SK-N-SH (cell line): ENCODE results near the gene EFEMP2. TPM values are rescaled to one million over a fixed set of nuclear protein-coding genes. Genes with fewer than 3 reads are reported as not detected.

Source experiments
- CTCF ChIA-PET: fragments of 300-600, 350-600 bp; formaldehyde crosslinking; extraction: SDS; loops from one replicate; lab custom pipeline; 2021; lab: Yijun Ruan, JAX
- POLR2A ChIA-PET: fragments of 350-600 bp; sonication (Branson Sonifier 250); formaldehyde crosslinking; extraction: SDS; loops from one replicate; lab custom pipeline; 2020; ENCODE audit warnings: antibody characterized with exemption, inconsistent platforms; lab: Yijun Ruan, JAX
- DNase-seq: peaks from one replicate; pipeline ENCODE4 v3.0.0; 2012
- H2AFZ ChIP-seq: fragments of 200-600 bp; sonication (generic); 2 replicates; pipeline ENCODE4 v1.8.1; 2016; ENCODE audit warnings: antibody characterized with exemption, mild to moderate bottlenecking, low read depth
- H3F3A ChIP-seq: fragments of 200-600 bp; sonication (generic); replicated peaks from 2 replicates; pipeline ENCODE3; 2016; ENCODE audit warnings: antibody characterized with exemption, mild to moderate bottlenecking; ENCODE audit not compliant: insufficient read depth
- H3K27ac ChIP-seq, 2 experiments: fragments of 200-500 bp in 1 of 2; fragments of 200-600 bp in 1 of 2; sonication (Bioruptor generic) in 1 of 2; sonication (generic), shearing (Covaris generic) in 1 of 2; 2 replicates each; pipeline versions ENCODE4 v1.5.1 to v1.6.1; 2014 to 2016; ENCODE audit warnings: low read depth in 2 of 2, inconsistent platforms in 1 of 2, low read length in 1 of 2, mild to moderate bottlenecking in 1 of 2, mixed read lengths in 1 of 2
- H3K27me3 ChIP-seq: fragments of 200-600 bp; sonication (generic), shearing (Covaris generic); 2 replicates; pipeline ENCODE4 v1.6.1; 2016; ENCODE audit warnings: mixed run types; ENCODE audit not compliant: insufficient read depth
- H3K36me3 ChIP-seq, 2 experiments: fragments of 200-500 bp in 1 of 2; fragments of 200-600 bp in 1 of 2; sonication (Bioruptor generic) in 1 of 2; sonication (generic) in 1 of 2; replicated peaks in 1 of 2; 2 replicates each; pipeline versions ENCODE3 to v1.5.1; 2014 to 2016; ENCODE audit warnings: low read length in 1 of 2, mild to moderate bottlenecking in 1 of 2; ENCODE audit not compliant: insufficient read depth in 2 of 2, control insufficient read depth in 1 of 2
- H3K4me1 ChIP-seq, 2 experiments: fragments of 200-500 bp in 1 of 2; fragments of 200-600 bp in 1 of 2; sonication (Bioruptor generic) in 1 of 2; sonication (generic), shearing (Covaris generic) in 1 of 2; 2 replicates each; pipeline versions ENCODE4 v1.5.1 to v1.6.1; 2014 to 2016; ENCODE audit warnings: low read depth in 1 of 2, low read length in 1 of 2, mixed run types in 1 of 2; ENCODE audit not compliant: insufficient read depth in 2 of 2, control insufficient read depth in 1 of 2
- H3K4me2 ChIP-seq: fragments of 200-600 bp; sonication (generic), shearing (Covaris generic); 2 replicates; pipeline ENCODE4 v1.6.1; 2017; ENCODE audit warnings: mixed run types
- H3K4me3 ChIP-seq, 2 experiments: fragments of 200-500 bp in 1 of 2; fragments of 200-600 bp in 1 of 2; sonication (Bioruptor generic) in 1 of 2; sonication (generic), shearing (Covaris generic) in 1 of 2; 2 replicates each; pipeline versions ENCODE4 v1.5.1 to v1.8.1; 2014 to 2016; ENCODE audit warnings: low read depth in 2 of 2, inconsistent platforms in 1 of 2, low read length in 1 of 2, mild to moderate bottlenecking in 1 of 2, mixed read lengths in 1 of 2, moderate library complexity in 1 of 2
- H3K79me2 ChIP-seq: fragments of 200-600 bp; sonication (generic); 2 replicates; pipeline ENCODE4 v1.8.1; 2017; ENCODE audit warnings: mild to moderate bottlenecking; ENCODE audit not compliant: insufficient read depth
- H3K9ac ChIP-seq: fragments of 200-600 bp; sonication (generic); 2 replicates; pipeline ENCODE4 v1.6.1; 2017; ENCODE audit warnings: mixed run types
- H3K9me2 ChIP-seq: fragments of 200-600 bp; sonication (generic); 2 replicates; pipeline ENCODE4 v1.6.1; 2017; ENCODE audit warnings: mixed run types
- H3K9me3 ChIP-seq: fragments of 200-600 bp; sonication (generic); 2 replicates; pipeline ENCODE4 v1.6.1; 2017; ENCODE audit warnings: mixed run types, mild to moderate bottlenecking, moderate library complexity
- H4K20me1 ChIP-seq: fragments of 200-600 bp; sonication (generic); 2 replicates; pipeline ENCODE4 v1.6.1; 2017; ENCODE audit warnings: mild to moderate bottlenecking, mixed run types; ENCODE audit not compliant: insufficient read depth
- CHD2 ChIP-seq: fragments of 150-350 bp; IDR thresholded peaks from 2 replicates; pipeline ENCODE4 v1.6.1; 2018; ENCODE audit warnings: low read length; ENCODE audit not compliant: partially characterized antibody
- EP300 ChIP-seq, 2 experiments: IDR thresholded peaks; 2 replicates each; pipeline versions ENCODE4 v1.4.0 to v1.6.1; 2012; ENCODE audit warnings: borderline replicate concordance in 1 of 2, low read depth in 1 of 2, low read length in 1 of 2
- FOSL2 ChIP-seq: IDR thresholded peaks from 2 replicates; pipeline ENCODE4 v1.4.0; 2012; ENCODE audit warnings: low read depth, mild to moderate bottlenecking, moderate library complexity, borderline replicate concordance
- FOXJ3 ChIP-seq: sonication (generic); formaldehyde crosslinking; IDR thresholded peaks from 2 replicates; pipeline ENCODE4 v1.5.1; 2020; ENCODE audit warnings: mild to moderate bottlenecking, missing genetic modification reagents
- GABPA ChIP-seq: IDR thresholded peaks from 2 replicates; pipeline ENCODE4 v1.4.0; 2012; ENCODE audit warnings: low read depth, mild to moderate bottlenecking
- GATA2 ChIP-seq: sonication (generic); formaldehyde crosslinking; IDR thresholded peaks from 2 replicates; pipeline ENCODE4 v1.5.0; 2020; ENCODE audit warnings: mild to moderate bottlenecking, missing genetic modification reagents
- JUND ChIP-seq: IDR thresholded peaks from 2 replicates; pipeline ENCODE4 v1.4.0; 2012
- MEF2A ChIP-seq: IDR thresholded peaks from 2 replicates; pipeline ENCODE4 v1.4.0; 2012; ENCODE audit warnings: low read depth, borderline replicate concordance
- MXI1 ChIP-seq: IDR thresholded peaks from 2 replicates; pipeline ENCODE4 v1.6.1; 2012; ENCODE audit warnings: mild to moderate bottlenecking, low read depth, low read length, improper control_type of control experiment
- NFIC ChIP-seq: IDR thresholded peaks from 2 replicates; pipeline ENCODE4 v1.4.0; 2012; ENCODE audit warnings: borderline replicate concordance
- NRF1 ChIP-seq: IDR thresholded peaks from 2 replicates; pipeline ENCODE4 v1.6.1; 2012; ENCODE audit warnings: low read depth, mild to moderate bottlenecking, low read length
- POLR2AphosphoS5 ChIP-seq: IDR thresholded peaks from 2 replicates; pipeline ENCODE4 v1.6.1; 2012; ENCODE audit warnings: low read depth, low read length
- RAD21 ChIP-seq: IDR thresholded peaks from 2 replicates; pipeline ENCODE4 v1.6.1; 2012; ENCODE audit warnings: mild to moderate bottlenecking, low read length
- RCOR1 ChIP-seq: fragments of 150-350 bp; IDR thresholded peaks from 2 replicates; pipeline ENCODE4 v1.6.1; 2017; ENCODE audit warnings: antibody characterized with exemption, low read length
- RFX5 ChIP-seq: IDR thresholded peaks from 2 replicates; pipeline ENCODE4 v1.6.1; 2012; ENCODE audit warnings: mild to moderate bottlenecking, improper control_type of control experiment, low read length
- RXRA ChIP-seq: IDR thresholded peaks from 2 replicates; pipeline ENCODE4 v1.4.0; 2012; ENCODE audit warnings: low read depth, mild to moderate bottlenecking, borderline replicate concordance
- SIN3A ChIP-seq: IDR thresholded peaks from 2 replicates; pipeline ENCODE4 v1.6.1; 2012; ENCODE audit warnings: low read depth, mild to moderate bottlenecking, low read length, moderate library complexity, borderline replicate concordance
- TAF1 ChIP-seq: IDR thresholded peaks from 2 replicates; pipeline ENCODE4 v1.6.1; 2012; ENCODE audit warnings: low read depth, mild to moderate bottlenecking, low read length, moderate library complexity, borderline replicate concordance
- TEAD4 ChIP-seq: IDR thresholded peaks from 2 replicates; pipeline ENCODE4 v1.4.0; 2012; ENCODE audit warnings: mild to moderate bottlenecking, borderline replicate concordance; ENCODE audit not compliant: insufficient read depth
- WGBS: methylation state at CpG from one replicate; pipeline ENCODE4 v1.1.6; 2017; ENCODE audit warnings: low lambda C conversion rate; 5-methylcytosine and 5-hydroxymethylcytosine counted together
- polyA plus RNA-seq, 3 experiments: library from polyadenylated mRNA; depleted of rRNA; stranded (reverse); fragments of >200 nt; gene quantifications; 2 replicates each; pipeline ENCODE4 v1.2.3, GENCODE V29; 2012
- TF ChIP-seq, protein P1 (sequence below): IDR thresholded peaks from 2 replicates; pipeline ENCODE4 v1.4.0; 2012; ENCODE audit warnings: low read depth
- TF ChIP-seq, protein P2 (sequence below): fragments of 200-600 bp; sonication (generic); IDR thresholded peaks from 2 replicates; pipeline ENCODE4 v1.6.1; 2017; ENCODE audit warnings: antibody characterized with exemption, mild to moderate bottlenecking, moderate library complexity
- TF ChIP-seq, protein P3 (sequence below): IDR thresholded peaks from 2 replicates; pipeline ENCODE4; 2012

EFEMP2 gene
- polyA plus RNA-seq, 1 of the 3 experiments (the other 2 are of a cell fraction), result 203 TPM

DNA sequence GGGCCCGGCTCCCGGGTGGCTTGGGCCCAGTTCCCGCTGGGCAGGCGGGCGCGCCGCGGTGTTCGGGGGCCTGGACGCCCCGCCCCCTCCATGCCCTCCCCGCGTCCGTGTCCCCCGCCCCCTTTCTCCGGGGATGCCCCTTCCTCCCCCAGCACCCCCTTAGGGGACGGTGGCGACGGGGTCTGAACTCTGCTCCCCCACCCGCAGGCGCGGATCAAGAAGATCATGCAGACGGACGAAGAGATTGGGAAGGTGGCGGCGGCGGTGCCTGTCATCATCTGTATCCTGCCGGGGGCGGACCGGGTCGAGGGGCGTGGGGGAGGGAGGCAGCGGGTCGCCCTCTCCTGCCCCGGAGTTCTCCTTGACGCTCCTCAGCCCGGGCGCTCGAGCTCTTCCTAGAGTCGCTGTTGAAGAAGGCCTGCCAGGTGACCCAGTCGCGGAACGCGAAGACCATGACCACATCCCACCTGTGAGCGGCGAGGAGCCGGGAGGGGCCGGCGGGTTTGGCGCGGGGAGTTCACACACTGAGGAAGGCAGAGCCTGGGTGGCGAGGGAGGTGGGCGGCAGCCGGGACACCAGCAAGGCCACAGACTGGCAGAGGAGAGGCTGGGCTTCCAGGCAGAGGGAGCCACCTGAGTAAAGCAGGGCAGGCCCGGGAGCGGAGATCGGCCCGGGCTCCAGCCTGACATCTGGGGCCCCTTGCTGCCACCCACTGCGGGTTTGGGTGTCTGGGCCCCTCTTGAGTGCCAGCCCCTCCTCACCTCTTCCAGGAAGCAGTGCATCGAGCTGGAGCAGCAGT, 47.2 kb upstream of the EFEMP2 start:
- Histone ChIP-seq H2AFZ (peak overlapping the region; percentile 51; the same call in 1 of the 2 replicates), H3K9me2 (no peaks in the 10 kb centered on the region), H3K9me3 (no peaks in the 10 kb centered on the region), H3F3A (peaks cover 32% of the 10 kb centered on the region), H3K4me2 (peak overlapping the region; percentile 99), H4K20me1 (0 out of 2 replicates have a peak, but pooled peaks cover 4% of the 10 kb centered on the region), H3K4me1 (peaks cover 34 to 40% of the 10 kb centered on the region in 2 experiments; a peak in 3 of 4 replicates), H3K9ac (peak overlapping the region; percentile 74), H3K27ac (peak overlapping the region; percentile 68 to 87), H3K36me3 (peaks cover 12 to 24% of the 10 kb centered on the region in 2 experiments), H3K4me3 (peak overlapping the region; percentile 61 to 92), H3K27me3 (no peaks in the 10 kb centered on the region), H3K79me2 (peaks cover 60% of the 10 kb centered on the region)
- DNase-seq, result peak; percentile 85
- TF ChIP-seq RCOR1 (no peak), RXRA (no peak)
- TF ChIP-seq, protein P1, sequence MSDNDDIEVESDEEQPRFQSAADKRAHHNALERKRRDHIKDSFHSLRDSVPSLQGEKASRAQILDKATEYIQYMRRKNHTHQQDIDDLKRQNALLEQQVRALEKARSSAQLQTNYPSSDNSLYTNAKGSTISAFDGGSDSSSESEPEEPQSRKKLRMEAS, result 0 out of 2 replicates have a peak, but pooled peaks have one; percentile 5
- ChIA-PET CTCF (interaction anchor here (0.9 to 5.5 kb wide), 5 partner anchors 13 to 35 kb away, joined by 3 to 22 read pairs (median 7); partner anchors contain the start of genes CCDC85B and FIBP), POLR2A (interaction anchor here (0.9 kb wide), 1 partner anchor 29 kb away, joined by 3 read pairs; the partner anchor contains the start of gene CCDC85B)
- WGBS, result 0% methylated on average over 3 of the region's 60 CpGs

DNA sequence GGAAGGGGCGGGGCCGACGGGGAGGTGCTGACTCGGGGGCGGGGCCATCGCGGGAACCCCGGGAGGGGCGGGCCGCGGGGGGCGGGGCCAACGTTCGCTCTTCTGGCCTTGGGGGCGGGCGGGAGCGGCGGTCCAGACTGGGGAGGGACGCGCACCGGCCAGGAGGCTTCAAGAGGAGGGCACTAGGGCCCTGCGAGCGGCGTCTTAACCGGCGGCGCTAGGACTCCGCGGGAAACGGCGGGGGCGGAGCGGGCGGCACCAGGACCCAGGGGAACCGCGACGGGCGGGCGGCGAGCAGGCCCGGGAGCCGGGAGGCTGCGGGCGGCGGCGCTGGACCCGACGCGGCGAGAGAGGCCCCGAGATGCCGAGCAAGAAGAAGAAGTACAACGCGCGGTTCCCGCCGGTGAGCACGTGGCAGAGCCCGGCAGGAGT, 46.6 kb upstream of the EFEMP2 start, which contains the start of gene DRAP1:
DRAP1 (plus strand) TSS at position 286 of the 432 bp plus-strand sequence; CDS start at position 362, 76 bp downstream.
- Histone ChIP-seq H3K36me3 (peaks cover 12 to 24% of the 10 kb centered on the region in 2 experiments), H3K4me3 (peak within 1 kb of the TSS; percentile 90 to 92), H3K9me3 (no peaks in the 10 kb centered on the region), H3K79me2 (peaks cover 67% of the 10 kb centered on the region), H3K9ac (peak within 1 kb of the TSS; percentile 99), H3K4me2 (peak within 1 kb of the TSS; percentile 99), H2AFZ (peak within 1 kb of the TSS; percentile 51; the same call in 1 of the 2 replicates), H3F3A (peaks cover 32% of the 10 kb centered on the region), H4K20me1 (0 out of 2 replicates have a peak, but pooled peaks cover 4% of the 10 kb centered on the region), H3K27me3 (no peaks in the 10 kb centered on the region), H3K4me1 (peaks cover 32 to 43% of the 10 kb centered on the region in 2 experiments; a peak in 3 of 4 replicates), H3K9me2 (no peaks in the 10 kb centered on the region), H3K27ac (peak within 1 kb of the TSS; percentile 87 to 97)
- POLR2A ChIA-PET, result interaction anchor here (0.9 to 1.5 kb wide), 2 partner anchors 18 to 29 kb away, joined by 3 to 4 read pairs; partner anchors contain the start of genes CCDC85B and FOSL1
- CTCF ChIA-PET, result interaction anchor here (1.0 to 5.5 kb wide), 6 partner anchors 14 to 59 kb away, joined by 3 to 24 read pairs (median 8); partner anchors contain the start of genes CCDC85B, FIBP and MUS81
- DNase-seq, result peak; percentile 100
- 0% methylated on average over 13 of the region's 59 CpGs for WGBS
- TF ChIP-seq MXI1, result peak; percentile 52; the same call in 1 of the 2 replicates
- TF ChIP-seq NRF1, result no peak
- no peak for TF ChIP-seq RFX5
- no peak for TF ChIP-seq FOXJ3 (CRISPR knock-in tag)
- TF ChIP-seq FOSL2, result no peak
- peak in 1 of 2 experiments; percentile 29; a peak in 1 of 4 replicates for TF ChIP-seq EP300 (IDR thresholded peaks at IDR 0.05; ENCODE audit: borderline replicate concordance in 1 of 2, low read depth in 1 of 2, low read length in 1 of 2)
- no peak for TF ChIP-seq RCOR1
- peak; percentile 53 for TF ChIP-seq GABPA
- TF ChIP-seq NFIC, result peak; percentile 39
- TF ChIP-seq TAF1, result peak; percentile 48
- TF ChIP-seq, protein P2, sequence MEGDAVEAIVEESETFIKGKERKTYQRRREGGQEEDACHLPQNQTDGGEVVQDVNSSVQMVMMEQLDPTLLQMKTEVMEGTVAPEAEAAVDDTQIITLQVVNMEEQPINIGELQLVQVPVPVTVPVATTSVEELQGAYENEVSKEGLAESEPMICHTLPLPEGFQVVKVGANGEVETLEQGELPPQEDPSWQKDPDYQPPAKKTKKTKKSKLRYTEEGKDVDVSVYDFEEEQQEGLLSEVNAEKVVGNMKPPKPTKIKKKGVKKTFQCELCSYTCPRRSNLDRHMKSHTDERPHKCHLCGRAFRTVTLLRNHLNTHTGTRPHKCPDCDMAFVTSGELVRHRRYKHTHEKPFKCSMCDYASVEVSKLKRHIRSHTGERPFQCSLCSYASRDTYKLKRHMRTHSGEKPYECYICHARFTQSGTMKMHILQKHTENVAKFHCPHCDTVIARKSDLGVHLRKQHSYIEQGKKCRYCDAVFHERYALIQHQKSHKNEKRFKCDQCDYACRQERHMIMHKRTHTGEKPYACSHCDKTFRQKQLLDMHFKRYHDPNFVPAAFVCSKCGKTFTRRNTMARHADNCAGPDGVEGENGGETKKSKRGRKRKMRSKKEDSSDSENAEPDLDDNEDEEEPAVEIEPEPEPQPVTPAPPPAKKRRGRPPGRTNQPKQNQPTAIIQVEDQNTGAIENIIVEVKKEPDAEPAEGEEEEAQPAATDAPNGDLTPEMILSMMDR, result no peak
- TF ChIP-seq CHD2, result peak; percentile 76
- TF ChIP-seq MEF2A, result peak; percentile 51; the same call in 1 of the 2 replicates
- TF ChIP-seq GATA2 (CRISPR knock-in tag), result no peak
- no peak for TF ChIP-seq JUND
- peak; percentile 99 for TF ChIP-seq SIN3A
- 0 out of 2 replicates have a peak, but pooled peaks have one; percentile 21 for TF ChIP-seq TEAD4
- TF ChIP-seq POLR2AphosphoS5, result peak; percentile 24; the same call in 1 of the 2 replicates
- TF ChIP-seq, protein P3, sequence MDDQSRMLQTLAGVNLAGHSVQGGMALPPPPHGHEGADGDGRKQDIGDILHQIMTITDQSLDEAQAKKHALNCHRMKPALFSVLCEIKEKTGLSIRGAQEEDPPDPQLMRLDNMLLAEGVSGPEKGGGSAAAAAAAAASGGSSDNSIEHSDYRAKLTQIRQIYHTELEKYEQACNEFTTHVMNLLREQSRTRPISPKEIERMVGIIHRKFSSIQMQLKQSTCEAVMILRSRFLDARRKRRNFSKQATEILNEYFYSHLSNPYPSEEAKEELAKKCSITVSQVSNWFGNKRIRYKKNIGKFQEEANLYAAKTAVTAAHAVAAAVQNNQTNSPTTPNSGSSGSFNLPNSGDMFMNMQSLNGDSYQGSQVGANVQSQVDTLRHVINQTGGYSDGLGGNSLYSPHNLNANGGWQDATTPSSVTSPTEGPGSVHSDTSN, result peak; percentile 92
- 0 out of 2 replicates have a peak, but pooled peaks have one; percentile 2 for TF ChIP-seq RAD21
